ENCODE results near the gene TDRD5. TPM values are rescaled to one million over a fixed set of nuclear protein-coding genes. Genes with fewer than 3 reads are reported as not detected.

The TDRD5 gene
- total RNA-seq, 1 experiment from 2014 or later, result not detected

- Mint-ChIP-seq H3K36me3 (ENCODE audit: insufficient read depth, unreplicated experiment) (no peaks in the 10 kb centered on the region), H3K27ac (ENCODE audit: low read depth, unreplicated experiment) (no peak overlapping the region), H3K4me3 (ENCODE audit: unreplicated experiment) (no peak overlapping the region), H3K27me3 (ENCODE audit: insufficient read depth, unreplicated experiment) (peaks cover 69% of the 10 kb centered on the region), H3K9me3 (ENCODE audit: unreplicated experiment) (no peaks in the 10 kb centered on the region), H3K4me1 (ENCODE audit: insufficient read depth, unreplicated experiment) (no peaks in the 10 kb centered on the region)
- BruUV-seq (replicated peaks), result no TSS peak
- POLR2A ChIA-PET, result interaction anchor here (1.1 kb wide), 1 partner anchor 20 kb away, joined by 4 read pairs; no protein-coding TSS in a partner anchor
- DNase-seq (ENCODE audit: unreplicated experiment), result peak; percentile 73
- CTCF ChIA-PET, result interaction anchor here (0.5 to 3.5 kb wide), 19 partner anchors 10 to 826 kb away, joined by 3 to 19 read pairs (median 4); no protein-coding TSS in a partner anchor
- intact Hi-C loops (cut with micrococcal nuclease), result loop anchor here (1.0 to 5.0 kb wide), 4 partner anchors 231 to 1067 kb away; no protein-coding TSS in a partner anchor
- TF ChIP-seq, protein P1, sequence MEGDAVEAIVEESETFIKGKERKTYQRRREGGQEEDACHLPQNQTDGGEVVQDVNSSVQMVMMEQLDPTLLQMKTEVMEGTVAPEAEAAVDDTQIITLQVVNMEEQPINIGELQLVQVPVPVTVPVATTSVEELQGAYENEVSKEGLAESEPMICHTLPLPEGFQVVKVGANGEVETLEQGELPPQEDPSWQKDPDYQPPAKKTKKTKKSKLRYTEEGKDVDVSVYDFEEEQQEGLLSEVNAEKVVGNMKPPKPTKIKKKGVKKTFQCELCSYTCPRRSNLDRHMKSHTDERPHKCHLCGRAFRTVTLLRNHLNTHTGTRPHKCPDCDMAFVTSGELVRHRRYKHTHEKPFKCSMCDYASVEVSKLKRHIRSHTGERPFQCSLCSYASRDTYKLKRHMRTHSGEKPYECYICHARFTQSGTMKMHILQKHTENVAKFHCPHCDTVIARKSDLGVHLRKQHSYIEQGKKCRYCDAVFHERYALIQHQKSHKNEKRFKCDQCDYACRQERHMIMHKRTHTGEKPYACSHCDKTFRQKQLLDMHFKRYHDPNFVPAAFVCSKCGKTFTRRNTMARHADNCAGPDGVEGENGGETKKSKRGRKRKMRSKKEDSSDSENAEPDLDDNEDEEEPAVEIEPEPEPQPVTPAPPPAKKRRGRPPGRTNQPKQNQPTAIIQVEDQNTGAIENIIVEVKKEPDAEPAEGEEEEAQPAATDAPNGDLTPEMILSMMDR (IDR thresholded peaks at IDR 0.05; ENCODE audit: unreplicated experiment), result peak; percentile 52
These were observed 8.1 kb downstream of the TDRD5 start for GRCh38 chr1:179599623-179600249.

DNA sequence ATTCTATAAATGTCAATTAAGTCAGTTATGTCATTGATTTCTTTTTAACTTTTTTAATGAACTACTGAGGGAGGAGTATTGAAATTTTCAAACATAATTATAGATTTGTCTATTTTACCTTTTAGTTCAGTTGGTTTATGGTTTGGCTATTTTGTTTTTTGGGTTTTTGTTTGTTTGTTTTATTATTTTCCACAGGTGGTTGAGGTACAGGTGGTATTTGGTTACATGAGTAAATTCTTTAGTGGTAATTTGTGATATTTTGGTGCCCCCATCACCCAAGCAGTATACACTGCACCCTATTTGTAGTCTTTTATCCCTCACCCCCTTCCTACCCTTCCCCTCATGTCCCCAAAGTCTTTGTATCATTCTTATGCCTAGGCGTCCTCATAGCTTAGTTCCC, 9.5 kb downstream of the TDRD5 start:
- no peak overlapping the region for H3K4me3 Mint-ChIP-seq (ENCODE audit: unreplicated experiment)
- peaks cover 70% of the 10 kb centered on the region for H3K27me3 Mint-ChIP-seq (ENCODE audit: insufficient read depth, unreplicated experiment)
- no peaks in the 10 kb centered on the region for H3K4me1 Mint-ChIP-seq (ENCODE audit: insufficient read depth, unreplicated experiment)
- CTCF ChIA-PET, result interaction anchor here (0.6 to 3.5 kb wide), 5 partner anchors 10 to 353 kb away, joined by 3 to 18 read pairs (median 8); no protein-coding TSS in a partner anchor
- no peak overlapping the region for H3K27ac Mint-ChIP-seq (ENCODE audit: low read depth, unreplicated experiment)
- intact Hi-C loops (cut with micrococcal nuclease), result no loop called here
- TF ChIP-seq, protein P1 (IDR thresholded peaks at IDR 0.05; ENCODE audit: unreplicated experiment), result no peak
- no peaks in the 10 kb centered on the region for H3K9me3 Mint-ChIP-seq (ENCODE audit: unreplicated experiment)
- BruUV-seq (replicated peaks), result no TSS peak
- no peak for DNase-seq (ENCODE audit: unreplicated experiment)
- POLR2A ChIA-PET, result no interaction called here
- H3K36me3 Mint-ChIP-seq (ENCODE audit: insufficient read depth, unreplicated experiment), result no peaks in the 10 kb centered on the region

DNA sequence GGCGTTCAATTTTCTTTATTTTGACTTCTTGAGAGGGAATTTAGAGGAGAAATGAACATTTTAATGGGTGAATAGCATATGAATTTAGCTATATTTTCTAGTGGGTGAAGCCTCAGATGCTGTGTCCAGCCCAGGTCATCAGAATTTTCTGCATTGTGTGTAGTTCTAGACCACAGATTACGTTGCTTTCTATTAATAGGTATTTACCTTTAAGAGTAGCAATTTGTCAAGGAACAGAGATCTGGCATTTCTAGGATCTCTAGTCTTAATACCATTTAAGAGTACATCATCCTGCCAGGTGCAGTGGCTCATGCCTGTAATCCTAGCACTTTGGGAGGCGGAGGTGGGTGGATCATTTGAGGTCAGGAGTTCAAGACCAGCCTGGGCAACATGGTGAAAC, 20.7 kb downstream of the TDRD5 start:
- Mint-ChIP-seq H3K27ac (ENCODE audit: low read depth, unreplicated experiment) (no peak overlapping the region), H3K9me3 (ENCODE audit: unreplicated experiment) (no peaks in the 10 kb centered on the region), H3K4me1 (ENCODE audit: insufficient read depth, unreplicated experiment) (no peaks in the 10 kb centered on the region), H3K27me3 (ENCODE audit: insufficient read depth, unreplicated experiment) (peaks cover 59% of the 10 kb centered on the region), H3K4me3 (ENCODE audit: unreplicated experiment) (no peak overlapping the region), H3K36me3 (ENCODE audit: insufficient read depth, unreplicated experiment) (no peaks in the 10 kb centered on the region)
- ChIA-PET POLR2A (no interaction called here), CTCF (interaction anchor here (0.5 kb wide), 1 partner anchor 13 kb away, joined by 3 read pairs; no protein-coding TSS in a partner anchor)
- no TSS peak for BruUV-seq (replicated peaks)
- DNase-seq (ENCODE audit: unreplicated experiment), result no peak
- intact Hi-C loops (cut with micrococcal nuclease), result no loop called here
- TF ChIP-seq, protein P1 (IDR thresholded peaks at IDR 0.05; ENCODE audit: unreplicated experiment), result no peak

- Mint-ChIP-seq H3K4me3 (ENCODE audit: unreplicated experiment) (no peak overlapping the region), H3K9me3 (ENCODE audit: unreplicated experiment) (no peaks in the 10 kb centered on the region), H3K27me3 (ENCODE audit: insufficient read depth, unreplicated experiment) (peaks cover 35% of the 10 kb centered on the region), H3K27ac (ENCODE audit: low read depth, unreplicated experiment) (no peak overlapping the region), H3K4me1 (ENCODE audit: insufficient read depth, unreplicated experiment) (no peaks in the 10 kb centered on the region), H3K36me3 (ENCODE audit: insufficient read depth, unreplicated experiment) (no peaks in the 10 kb centered on the region)
- no peak for DNase-seq (ENCODE audit: unreplicated experiment)
- POLR2A ChIA-PET, result no interaction called here
- CTCF ChIA-PET, result no interaction called here
- intact Hi-C loops (cut with micrococcal nuclease), result no loop called here
- no TSS peak for BruUV-seq (replicated peaks)
- TF ChIP-seq, protein P1 (IDR thresholded peaks at IDR 0.05; ENCODE audit: unreplicated experiment), result no peak
These were observed 39.1 kb downstream of the TDRD5 start for GRCh38 chr1:179630719-179631118.
